Measurements from ENCODE around the gene RNF5.

Gene RNF5

DNA sequence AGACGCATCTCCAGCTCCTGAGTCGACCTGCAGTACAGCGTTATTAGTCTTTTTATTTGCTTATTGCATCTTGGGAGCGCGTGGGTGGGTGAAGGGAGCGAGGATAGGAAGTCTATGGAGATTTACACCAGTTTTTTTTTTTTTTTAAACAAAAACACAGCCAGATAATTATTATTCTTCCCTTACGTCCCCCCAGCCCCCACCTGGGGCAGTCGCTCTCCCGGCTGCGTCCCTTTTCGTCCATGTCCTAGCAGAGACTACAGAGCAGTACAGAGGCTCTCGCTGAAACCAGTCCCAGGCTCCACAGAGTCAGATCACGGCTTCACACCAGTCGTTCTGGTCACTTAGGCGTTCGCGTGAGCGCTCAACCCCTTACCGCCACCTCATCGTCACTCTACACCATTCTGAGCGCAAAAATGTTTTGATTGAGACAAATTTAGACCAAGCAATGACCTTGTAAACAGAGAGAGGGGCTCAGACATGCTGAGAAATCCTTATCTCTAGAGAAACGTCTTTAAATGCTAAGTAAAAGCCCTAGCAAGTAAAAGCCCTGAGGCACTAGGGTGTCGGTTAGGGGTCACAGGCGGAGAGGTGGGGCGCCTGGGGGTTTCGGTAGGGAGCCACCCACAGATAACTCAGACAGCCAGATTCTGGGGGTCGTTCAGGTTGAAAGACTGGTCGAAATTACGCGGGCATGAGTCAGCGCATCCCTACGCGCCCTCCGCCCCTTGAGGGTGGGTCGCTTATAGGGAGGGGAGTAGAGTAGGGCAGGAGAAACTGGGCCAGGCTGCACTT lies 25.2 kb upstream of the RNF5 start:
- DNase-seq: no peak

DNA sequence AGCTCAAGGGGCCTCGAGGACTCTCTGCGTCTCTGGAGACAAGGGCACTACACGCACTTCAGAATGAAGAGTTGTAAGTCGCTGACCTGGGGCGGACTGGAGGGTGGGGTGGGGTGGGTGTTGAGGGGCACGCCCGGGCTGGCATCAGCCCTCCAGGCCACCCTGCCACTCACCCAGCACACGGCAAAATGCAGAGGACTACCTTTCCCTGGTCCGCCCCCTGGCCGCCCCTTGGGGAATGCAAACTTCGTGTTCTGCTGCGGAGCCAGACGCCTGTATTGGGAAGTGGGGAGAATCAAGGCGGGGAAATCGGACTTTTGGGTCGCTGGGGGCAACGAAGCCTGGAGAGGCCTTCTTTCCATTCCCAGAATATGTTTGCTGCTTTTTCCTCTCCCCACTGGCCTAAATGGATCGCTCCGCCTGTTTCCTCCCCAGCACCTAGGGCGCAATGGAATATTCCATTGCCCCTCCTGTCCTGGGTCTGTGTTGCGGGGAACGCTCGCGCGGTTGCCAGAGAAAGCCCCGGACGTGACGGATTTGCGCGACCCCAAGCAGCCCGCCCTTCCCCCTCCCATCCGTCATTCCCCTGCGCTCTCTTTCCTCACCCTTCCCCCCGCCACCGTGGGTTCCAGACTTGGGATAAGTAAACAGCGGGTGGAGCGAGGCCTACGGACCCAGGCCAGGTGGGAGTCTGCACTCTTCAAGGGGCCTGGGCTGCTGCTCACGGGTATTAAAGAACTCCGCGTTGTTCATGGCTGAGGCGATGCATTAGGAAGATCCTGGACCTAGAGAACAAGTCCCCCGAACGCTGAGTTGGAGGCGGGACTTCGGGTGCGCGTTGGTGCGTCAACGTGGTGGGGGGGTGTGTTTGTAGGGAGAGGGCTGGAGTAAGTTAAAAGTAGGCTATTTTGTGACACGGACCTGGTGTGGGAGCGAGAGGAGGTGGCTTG lies 24.4 kb upstream of the RNF5 start, which contains the start of gene PPT2:
Gene PPT2, plus strand, starts transcription at position 578 of the 950 bp plus-strand sequence. CDS start 454 bp downstream, outside the sequence.
- DNase-seq: peak; percentile 93

DNA sequence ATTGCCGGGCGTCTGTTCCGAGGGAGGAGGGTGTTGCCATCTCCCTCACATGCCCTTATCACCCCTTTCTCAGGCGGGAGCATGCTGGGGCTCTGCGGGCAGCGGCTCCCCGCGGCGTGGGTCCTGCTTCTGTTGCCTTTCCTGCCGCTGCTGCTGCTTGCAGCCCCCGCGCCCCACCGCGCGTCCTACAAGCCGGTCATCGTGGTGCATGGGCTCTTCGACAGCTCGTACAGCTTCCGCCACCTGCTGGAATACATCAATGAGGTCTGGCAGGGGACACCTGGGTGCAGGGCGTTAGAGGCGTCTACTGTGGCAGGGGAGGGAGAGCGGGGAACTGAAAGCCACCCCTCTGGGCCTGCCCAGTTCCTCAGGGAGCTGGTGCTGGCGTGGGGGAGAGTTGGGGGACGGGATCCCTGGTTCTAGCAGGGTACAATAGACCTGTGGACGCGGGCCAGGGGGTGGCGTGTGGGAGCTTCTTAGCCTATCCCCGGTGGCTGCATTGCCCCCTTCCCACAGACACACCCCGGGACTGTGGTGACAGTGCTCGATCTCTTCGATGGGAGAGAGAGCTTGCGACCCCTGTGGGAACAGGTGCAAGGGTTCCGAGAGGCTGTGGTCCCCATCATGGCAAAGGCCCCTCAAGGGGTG lies 23.6 kb upstream of the RNF5 start:
- no peak for DNase-seq

DNA sequence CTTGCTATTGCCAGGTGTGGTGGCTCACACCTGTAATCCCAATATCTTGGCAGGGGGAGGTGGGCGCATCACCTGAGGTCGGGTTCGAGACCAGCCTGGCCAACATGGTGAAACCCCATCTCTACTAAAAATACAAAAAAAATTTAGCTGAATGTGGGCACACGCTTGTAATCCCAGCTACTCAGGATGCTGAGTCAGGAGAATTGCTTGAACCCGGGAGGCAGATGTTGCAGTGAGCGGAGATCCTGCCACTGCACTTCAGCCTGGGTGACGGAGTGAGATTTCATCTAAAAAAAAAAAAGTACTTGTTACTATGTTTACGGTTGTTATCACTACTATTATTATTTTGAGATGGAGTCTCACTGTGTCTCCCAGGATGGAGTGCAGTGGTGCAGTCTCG lies 21.3 kb upstream of the RNF5 start:
- no peak for DNase-seq

DNA sequence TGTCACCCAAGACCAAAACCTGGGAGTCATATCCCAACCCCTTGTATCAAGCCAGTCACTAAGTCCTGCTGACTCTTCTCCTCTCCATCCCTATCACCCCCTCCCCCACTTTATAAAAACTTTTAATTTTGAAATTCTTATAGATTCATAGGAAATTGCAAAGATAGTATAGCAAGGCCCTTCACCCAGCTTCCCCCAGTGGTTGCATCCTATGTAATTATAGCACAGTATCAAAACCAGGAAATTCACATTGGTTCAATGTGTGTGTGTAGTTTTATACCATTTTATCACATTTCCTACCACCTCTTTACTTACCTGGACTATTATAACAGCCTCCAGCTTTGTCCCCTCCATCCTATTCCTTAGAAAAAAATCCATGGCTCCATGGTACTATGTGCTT lies 20.2 kb upstream of the RNF5 start:
- DNase-seq: no peak

DNA sequence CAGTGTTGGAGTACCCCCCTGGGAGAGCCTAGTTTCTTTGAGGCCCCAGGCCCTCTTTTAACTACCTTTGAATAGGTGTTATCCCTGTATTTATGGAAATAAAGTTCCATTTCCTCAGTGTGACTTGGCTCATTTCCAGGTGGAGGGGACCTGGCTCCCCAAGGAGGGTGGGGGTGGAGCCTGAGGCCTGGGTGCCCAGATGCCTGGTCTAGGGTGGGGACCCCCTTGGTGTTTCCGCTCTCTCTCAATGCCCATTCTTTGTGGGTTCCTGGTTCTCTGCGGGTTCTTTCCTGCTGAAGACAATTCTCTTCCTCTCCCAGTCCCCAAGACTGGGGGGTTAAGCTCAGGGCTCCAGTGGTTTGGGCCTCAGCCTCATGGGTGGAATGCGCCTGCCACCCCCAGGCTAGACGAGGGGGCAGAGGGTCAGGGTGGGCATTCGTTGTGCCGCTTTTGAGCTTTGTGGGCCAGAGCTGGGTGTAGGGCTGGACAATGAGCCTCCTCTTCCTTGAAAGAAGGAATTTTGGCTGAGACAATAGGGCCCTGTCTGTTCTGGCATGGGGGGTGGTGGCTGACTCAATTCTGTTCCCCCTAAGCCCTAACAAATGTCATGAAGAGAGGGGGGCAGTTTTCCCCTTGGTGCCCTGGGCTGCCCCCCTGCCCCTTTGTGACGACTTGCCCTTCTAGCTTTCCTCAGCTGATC lies 14.5 kb upstream of the RNF5 start:
- DNase-seq: no peak

DNA sequence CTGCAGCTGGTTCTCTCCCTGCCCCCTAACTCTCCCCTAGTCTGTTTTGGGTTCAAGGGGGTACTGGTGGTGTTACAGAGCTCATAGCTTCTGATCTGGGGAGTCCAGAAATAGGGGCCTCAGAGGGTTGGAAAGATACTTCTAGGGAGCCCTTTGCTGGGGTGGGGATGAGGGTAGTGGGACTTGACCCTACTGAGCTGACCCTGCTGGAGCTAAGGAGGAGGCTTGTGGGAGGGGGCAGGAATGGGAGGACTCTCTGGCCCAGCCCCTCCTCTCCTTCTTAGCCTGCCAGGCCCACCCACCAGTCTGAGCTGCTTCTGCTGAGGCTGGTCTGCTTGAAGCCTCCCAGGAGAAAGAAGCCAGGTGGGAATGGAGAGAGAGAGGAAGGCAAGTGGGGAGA lies 13.9 kb upstream of the RNF5 start, which contains the start of gene EGFL8:
Gene EGFL8, plus strand, starts transcription at position 301 of the 400 bp plus-strand sequence. CDS start 1,571 bp downstream, outside the sequence.
- no peak for DNase-seq

DNA sequence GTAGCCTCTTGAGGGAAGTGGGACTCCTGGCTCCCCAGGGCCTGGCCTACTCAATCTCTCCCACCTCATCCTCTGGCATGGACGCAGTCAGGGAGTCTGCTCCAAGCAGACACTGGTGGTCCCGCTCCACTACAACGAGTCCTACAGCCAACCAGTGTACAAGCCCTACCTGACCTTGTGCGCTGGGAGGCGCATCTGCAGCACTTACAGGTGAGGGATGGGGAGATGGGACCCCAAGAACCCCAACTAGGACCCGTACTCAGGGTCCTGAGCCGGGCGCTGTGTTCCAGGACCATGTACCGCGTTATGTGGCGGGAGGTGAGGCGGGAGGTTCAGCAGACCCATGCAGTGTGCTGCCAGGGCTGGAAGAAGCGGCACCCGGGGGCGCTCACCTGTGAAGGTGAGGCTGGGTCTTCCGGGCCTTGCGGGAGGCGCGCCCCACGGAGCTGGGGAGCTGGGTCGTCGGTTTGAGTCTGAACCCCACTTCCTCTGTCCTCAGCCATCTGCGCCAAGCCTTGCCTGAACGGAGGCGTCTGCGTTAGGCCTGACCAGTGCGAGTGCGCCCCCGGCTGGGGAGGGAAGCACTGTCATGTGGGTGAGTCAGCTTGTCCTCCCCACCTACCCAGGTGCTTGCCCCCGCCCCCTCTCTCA lies 11.7 kb upstream of the RNF5 start:
- DNase-seq: no peak

DNA sequence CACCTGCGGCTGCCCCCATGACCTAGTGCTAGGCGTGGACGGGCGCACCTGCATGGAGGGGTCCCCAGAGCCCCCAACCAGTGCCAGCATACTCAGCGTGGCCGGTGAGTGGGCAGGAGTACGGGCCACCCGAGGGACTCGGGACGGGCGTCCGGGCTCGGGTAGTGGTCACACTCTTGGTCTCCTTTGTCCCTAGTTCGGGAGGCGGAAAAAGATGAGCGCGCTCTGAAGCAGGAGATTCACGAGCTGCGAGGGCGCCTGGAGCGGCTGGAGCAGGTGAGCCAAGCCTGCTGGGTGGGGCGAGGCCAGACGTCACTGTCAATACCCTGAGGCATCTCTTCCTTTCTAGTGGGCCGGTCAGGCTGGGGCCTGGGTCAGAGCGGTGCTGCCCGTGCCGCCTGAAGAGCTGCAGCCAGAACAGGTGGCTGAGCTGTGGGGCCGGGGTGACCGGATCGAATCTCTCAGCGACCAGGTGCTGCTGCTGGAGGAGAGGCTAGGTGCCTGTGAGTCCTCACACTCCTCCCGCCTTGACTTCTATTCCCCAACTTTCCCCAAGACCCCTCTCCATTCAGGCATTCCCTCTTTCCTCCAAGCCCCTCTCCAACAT lies 10.9 kb upstream of the RNF5 start:
- no peak for DNase-seq

DNA sequence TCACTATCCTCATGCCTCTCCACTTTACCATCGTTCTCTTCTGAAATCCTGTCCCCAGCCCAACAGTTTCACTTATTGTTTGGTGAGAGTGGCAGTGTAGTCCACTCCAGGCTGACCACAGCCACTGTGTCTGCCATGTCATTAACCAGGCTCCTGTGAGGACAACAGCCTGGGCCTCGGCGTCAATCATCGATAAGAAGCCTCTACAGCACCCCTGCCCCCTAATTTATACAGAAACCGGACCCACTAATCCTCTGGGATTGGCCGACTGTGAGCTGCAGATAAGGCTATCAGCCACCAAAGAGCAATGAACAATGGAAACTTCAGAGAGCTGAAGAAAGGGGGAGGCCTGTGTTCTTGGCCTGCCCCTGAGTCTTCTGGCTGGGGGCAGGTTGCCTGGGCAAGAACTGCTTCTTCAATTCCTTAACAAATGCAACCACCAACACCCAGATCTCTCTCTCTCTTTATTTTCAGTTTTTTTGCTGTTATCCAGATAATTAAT lies 10.4 kb upstream of the RNF5 start:
- no peak for DNase-seq

DNA sequence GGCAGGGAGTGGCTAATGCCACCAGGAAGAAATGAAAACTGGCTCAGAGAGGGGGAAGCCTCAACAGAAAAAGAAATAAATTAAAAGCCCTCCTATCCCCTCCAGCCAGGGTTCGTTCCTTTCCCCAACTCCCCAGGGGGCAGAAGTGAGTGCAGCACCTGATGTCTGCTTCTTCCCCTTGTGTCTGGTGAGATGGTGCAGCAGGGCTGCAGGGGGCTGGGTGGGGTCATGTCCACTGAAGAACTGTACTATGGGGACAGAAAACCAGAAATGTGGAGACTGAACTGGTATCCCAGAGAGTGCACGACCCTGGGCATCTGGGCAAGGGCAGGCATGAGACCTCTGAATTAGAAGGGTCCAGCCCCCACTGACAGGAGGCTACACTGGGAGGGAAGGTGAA lies 9.9 kb upstream of the RNF5 start:
- DNase-seq: no peak

DNA sequence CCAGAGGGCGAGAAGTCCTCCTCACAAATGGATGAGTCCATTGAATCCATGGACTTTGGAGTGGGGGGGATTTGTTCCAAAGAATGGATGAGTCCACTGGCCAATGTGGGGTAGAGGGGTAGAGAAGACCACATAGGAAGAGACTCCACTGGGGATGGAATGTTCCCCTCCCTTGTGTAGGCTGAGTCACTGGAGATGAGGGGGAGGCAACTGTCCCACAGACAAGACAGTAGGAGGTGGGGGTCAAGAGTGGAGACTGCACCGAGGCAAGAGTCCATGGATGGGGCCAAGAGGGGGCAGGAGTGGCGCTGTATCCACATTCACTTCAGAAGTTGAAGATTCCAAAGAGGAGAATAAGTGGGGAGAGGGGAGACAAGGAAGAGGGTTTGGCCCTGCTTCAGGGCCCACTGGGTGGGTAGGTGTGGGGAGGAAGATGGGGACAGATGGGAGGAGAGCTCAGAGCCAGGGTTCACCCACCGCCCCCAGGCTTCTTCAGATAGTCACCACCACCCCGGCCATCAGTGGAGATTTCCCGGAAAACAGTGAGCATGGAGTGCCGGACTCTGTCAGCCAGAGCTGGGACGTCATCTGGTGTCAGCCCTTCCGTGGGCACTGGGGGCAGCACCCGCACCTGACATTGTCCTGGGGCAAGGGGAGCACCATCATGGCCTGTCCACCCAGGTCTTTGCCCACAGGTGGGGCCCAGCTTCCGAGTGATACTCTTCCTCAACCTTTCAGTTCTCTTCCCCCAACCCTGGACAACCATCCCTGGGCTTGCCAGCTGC lies 9.2 kb upstream of the RNF5 start:
- DNase-seq: no peak

DNA sequence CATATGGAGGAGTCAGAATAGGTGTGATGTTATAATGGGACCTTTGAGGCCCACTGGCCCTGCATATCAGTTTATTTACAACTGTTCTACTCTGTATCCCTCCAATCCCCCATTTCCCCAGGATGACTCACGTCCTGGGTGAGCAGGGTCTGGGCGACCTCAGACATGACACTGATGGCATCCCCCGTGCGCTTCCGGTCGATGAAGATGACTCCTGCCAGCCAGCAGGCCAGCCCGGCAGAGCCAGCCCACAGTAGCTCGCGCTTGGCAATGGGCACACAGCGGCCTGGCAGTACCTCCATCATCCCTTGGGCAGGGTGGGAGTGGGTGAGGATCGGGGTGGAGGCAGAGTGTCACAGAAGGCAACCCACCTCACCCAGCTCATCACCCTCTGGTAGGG lies 7.9 kb upstream of the RNF5 start:
- DNase-seq: no peak

DNA sequence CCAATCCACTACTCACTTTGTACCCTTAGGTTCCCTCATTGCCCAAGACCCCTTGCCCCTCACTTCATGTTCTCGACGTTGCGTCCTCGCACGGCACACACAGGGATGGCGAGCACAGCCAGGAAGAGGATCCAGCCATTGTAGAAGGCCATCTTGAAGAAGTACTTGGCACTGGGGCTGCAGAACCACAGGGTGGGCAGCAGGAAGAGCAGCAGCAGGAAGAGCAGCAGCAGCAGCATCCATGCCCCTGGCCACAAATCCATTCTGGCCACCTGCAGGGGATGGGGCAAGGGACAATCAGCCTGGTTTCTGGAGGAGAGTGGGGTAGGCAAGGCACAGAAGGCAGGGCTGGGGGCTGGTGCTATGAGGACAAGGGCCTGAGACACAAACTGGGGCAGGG lies 7.0 kb upstream of the RNF5 start:
- DNase-seq: no peak

DNA sequence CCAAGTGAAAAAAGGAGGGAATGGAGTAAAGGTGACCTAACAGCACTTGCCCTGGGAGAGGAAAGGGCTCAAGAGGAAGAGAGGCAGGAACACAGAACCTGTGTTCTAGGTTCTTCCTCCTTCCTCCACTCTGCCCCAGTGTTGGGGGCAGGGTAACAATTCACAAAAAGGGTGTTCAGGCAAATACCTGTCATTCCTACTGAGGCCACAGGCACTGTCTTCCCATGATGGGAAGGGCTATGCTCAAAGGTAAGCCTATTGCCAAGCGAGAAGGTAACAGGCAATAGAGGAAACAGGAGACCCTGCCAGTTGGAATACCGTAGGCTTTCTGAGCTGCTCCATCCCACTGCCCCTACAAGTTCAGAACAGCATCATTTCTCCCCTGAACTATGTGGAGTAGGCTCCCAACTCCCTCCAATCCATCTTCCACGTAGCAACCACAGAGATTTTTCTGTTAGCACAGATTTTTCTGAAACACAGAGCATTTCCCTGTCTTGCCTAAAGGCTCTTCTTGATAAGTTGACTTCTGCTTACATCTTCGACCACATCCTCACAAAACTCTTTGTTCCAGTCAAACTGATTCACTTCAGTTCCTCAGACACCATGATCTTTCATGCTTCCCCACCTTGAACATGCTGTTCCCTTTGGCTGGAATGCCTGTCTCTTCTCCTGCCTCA lies 5.0 kb upstream of the RNF5 start:
- no peak for DNase-seq

DNA sequence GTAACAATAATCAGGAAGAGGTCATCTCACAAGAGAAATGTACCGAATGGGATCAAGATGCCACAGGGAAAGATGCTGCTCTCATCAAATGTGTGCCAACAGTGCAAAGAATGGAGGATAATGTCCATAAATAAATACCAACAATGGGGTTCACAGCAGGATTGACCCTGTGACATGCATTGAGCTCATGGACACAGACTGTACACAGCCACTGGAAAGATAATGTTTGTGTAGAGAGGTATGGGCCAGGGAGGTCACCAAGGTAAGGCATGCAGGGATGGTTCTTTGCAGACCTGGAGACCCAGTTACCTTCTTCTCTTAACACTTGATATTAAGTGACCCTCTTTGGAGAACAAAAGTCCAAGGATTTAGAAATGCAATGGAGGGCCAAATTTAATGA lies 3.8 kb upstream of the RNF5 start:
- no peak for DNase-seq

DNA sequence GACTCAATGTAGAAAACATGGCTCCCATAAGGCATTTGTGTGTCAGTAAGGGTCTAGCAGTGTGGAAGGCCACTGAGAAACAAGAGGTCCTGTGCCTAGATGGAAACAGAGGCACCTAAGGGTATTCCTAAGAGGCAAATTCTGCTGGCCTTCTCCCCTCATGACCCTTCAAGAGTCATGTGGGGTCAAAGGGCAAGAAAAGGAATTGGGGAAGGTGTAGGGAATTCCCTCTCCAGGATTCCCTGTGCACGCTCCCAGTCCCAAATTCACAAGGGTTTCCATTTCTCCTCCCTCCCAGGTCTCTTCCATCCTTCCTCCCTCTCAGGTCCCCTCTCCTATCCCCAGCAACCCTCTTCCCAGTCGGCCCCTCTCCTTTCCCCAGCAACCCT lies 2.9 kb upstream of the RNF5 start:
- no peak for DNase-seq

DNA sequence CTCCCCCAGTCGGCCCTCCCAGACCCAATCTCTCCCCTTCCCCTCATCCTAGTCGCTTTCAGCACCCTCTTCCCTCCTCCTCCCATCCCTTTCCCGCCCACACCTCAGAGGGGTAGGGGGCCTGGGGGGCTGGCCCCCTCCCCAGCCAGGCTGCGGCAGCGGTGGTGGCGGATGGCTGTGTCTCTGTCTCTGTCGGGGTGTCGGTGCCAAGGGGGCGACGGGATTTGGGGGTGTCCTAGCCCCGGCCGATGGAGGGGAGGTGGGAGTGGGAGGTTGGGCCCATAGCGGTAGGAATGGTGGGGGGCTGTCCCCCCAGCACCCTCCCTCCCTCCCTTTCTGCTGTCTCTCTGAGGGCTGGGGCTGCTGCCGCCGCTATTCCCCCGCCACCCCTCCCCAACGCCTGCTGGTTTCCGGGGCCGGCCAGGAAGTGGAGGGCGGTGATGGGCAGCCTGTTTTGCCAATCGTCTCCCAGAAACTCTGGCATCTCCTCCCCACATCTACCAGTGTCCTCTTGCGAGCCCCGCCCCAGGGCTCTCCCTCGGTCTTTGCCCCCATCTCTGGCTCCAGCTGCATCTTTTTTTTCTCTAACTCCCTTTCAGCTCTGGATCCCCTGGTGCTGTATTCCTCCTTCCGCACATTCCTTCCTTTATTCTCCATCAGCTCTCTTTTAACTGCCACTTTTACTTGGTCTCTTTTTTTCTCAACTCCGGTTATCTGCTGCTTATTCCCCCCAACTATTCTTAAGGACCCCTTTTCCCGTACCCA lies 2.3 kb upstream of the RNF5 start, which contains the start of gene AGPAT1:
Gene AGPAT1, minus strand, starts transcription at position 374 of the 765 bp plus-strand sequence. CDS start 4,588 bp downstream, outside the sequence.
- DNase-seq: peak; percentile 97
